Measurements from ENCODE around the gene SMIM21.

Gene SMIM21

DNA sequence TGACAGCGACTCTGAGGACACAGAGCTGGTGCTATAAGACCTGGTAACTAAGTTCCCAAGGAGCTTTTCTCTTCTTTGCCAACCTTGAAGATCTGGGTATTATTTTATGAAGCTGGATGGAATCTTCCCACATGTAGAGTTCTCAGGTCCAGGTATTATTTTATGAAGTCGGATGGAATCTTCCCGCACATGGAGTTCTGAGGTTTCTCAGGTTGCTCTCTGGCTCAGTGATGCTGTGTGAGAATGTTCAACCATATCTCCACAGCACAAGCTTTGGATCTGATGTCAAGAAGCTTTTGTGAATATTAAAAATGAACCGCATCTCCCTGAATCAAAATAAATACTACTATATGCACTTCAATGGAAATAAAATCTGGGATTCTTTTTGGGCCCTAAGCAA is at the start of gene SMIM21:
Gene SMIM21 (minus strand): TSS at position 101 of the 400 bp plus-strand sequence. CDS start 140 bp downstream, outside the sequence.
- no peak within 1 kb of the TSS for H3K4me3 ChIP-seq (ENCODE audit: low read depth, low read length)
- no peak for DNase-seq (ENCODE audit: low read depth)
- TF ChIP-seq, protein P1, sequence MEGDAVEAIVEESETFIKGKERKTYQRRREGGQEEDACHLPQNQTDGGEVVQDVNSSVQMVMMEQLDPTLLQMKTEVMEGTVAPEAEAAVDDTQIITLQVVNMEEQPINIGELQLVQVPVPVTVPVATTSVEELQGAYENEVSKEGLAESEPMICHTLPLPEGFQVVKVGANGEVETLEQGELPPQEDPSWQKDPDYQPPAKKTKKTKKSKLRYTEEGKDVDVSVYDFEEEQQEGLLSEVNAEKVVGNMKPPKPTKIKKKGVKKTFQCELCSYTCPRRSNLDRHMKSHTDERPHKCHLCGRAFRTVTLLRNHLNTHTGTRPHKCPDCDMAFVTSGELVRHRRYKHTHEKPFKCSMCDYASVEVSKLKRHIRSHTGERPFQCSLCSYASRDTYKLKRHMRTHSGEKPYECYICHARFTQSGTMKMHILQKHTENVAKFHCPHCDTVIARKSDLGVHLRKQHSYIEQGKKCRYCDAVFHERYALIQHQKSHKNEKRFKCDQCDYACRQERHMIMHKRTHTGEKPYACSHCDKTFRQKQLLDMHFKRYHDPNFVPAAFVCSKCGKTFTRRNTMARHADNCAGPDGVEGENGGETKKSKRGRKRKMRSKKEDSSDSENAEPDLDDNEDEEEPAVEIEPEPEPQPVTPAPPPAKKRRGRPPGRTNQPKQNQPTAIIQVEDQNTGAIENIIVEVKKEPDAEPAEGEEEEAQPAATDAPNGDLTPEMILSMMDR (IDR thresholded peaks at IDR 0.05; ENCODE audit: low read depth, low read length, missing control alignments): no peak

DNA sequence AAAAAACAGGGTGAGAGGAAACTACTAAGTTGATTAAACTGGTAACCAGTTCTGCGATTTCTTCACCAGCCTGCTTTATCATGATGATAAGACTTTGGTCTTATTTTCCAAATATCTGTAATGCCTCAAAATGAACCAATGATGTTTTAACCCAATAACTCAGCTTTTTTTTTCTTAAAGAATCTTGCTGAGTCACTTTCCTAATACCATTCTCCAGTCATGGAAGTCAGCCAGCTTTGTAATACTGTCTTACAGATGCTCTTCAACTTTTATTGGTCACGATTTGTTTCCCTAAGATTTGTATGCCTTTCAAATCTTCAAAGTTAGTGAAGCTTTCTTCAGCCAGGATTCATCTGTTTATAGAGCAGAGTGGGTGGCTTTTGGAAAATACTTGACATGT is 47.7 kb upstream of the SMIM21 start:
- DNase-seq (ENCODE audit: low read depth): no peak
- H3K4me3 ChIP-seq (ENCODE audit: low read depth, low read length): no peak overlapping the region
- TF ChIP-seq, protein P1 (IDR thresholded peaks at IDR 0.05; ENCODE audit: low read depth, low read length, missing control alignments): no peak

DNA sequence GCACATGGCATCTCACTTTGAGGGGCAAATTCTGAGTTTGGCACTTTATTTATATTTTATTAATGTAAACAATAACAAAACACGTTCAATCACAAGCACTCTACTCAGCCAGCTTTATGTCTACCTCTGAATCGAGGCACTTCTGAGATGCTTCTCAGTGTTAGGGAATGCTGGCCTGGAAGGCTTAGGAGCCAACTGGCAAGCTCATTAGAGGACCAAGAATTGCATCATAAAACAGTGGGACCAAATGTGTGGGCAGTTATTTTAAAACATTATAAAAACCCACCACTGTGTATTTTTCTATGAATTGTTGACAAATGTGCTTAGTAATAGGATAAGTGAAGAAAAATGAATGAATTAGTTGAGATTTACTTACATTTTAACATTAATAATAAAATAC is 46.8 kb upstream of the SMIM21 start:
- no peak for DNase-seq (ENCODE audit: low read depth)
- TF ChIP-seq, protein P1 (IDR thresholded peaks at IDR 0.05; ENCODE audit: low read depth, low read length, missing control alignments): no peak
- H3K4me3 ChIP-seq (ENCODE audit: low read depth, low read length): no peak overlapping the region

DNA sequence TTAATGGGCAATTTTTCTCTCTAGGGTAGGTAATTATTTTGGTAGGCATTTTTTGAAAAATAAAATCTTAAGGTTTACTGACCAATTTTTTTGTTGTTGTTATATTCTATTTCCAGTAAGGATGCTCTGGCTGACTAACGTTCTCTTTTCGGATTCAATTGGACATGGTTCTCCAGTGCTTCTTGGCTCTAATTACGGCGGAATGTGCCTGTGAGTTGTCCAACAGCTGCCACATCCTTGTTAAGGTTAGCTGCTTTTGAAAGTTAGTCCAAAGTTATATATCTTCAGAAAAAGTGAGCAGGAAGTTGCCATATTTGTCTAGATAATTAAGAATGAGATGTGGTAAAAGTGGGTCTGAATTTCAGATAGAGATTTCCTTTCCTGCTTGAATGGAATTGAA is 45.8 kb upstream of the SMIM21 start:
- TF ChIP-seq, protein P1 (IDR thresholded peaks at IDR 0.05; ENCODE audit: low read depth, low read length, missing control alignments): no peak
- H3K4me3 ChIP-seq (ENCODE audit: low read depth, low read length): no peak overlapping the region
- no peak for DNase-seq (ENCODE audit: low read depth)

DNA sequence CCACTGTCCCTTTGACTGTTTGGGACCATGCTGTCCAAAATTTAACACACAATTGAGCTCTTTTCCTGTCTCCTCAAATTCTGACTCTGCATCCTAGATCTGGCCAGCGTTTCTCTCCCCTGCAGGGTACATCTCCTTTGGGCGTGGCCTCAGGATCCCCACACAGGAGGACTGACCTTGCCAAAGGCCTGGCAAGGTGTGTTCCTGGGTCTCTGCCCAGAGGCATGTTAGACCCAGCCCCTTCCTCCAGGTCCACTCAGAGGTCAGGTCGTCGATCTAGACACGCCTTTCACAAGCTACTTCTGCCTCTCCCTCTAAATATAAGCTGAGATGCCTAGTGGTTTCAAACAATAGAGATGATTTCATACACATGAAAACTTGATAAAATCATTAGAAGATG is 45.4 kb upstream of the SMIM21 start:
- TF ChIP-seq, protein P1 (IDR thresholded peaks at IDR 0.05; ENCODE audit: low read depth, low read length, missing control alignments): no peak
- DNase-seq (ENCODE audit: low read depth): no peak
- H3K4me3 ChIP-seq (ENCODE audit: low read depth, low read length): no peak overlapping the region

DNA sequence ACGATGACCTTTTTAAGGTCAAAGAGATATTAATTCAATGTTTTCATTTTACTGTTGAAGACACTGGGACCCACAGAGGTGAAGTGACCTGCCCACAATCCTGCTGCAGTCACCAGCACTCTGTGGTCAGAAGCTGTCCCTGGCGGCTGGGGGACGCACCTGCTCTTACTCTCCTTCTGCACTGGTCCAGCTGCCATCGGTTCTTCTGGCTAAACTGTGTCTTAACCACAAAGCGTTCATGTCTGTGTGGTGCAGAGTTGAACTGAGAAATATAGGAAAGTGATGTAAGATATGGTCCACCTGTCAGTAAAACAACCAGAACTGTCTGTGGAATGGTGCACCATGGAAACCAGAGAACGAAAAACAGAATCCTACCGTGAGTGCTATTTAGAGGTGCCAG is 44.9 kb upstream of the SMIM21 start:
- TF ChIP-seq, protein P1 (IDR thresholded peaks at IDR 0.05; ENCODE audit: low read depth, low read length, missing control alignments): no peak
- no peak overlapping the region for H3K4me3 ChIP-seq (ENCODE audit: low read depth, low read length)
- DNase-seq (ENCODE audit: low read depth): no peak

DNA sequence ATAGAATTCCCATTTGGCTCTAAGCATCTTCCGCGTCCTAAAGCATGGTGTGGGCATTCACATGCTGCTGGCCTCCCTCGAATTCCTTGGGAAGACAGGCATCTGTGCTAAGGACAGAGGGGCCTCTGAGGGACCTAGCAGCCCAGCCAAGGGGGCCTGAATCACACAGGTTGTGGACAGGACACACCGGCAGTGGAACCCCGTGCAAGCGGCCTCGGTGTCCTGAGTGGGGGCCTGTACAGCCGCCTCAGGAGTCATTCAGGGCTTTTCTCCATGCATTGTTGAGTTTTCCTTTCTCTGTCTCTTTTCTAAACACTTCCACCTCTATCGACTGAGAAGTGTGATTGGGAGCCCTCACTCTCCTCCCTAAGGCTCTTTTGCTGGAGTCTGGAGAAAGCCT is 44.3 kb upstream of the SMIM21 start:
- TF ChIP-seq, protein P1 (IDR thresholded peaks at IDR 0.05; ENCODE audit: low read depth, low read length, missing control alignments): no peak
- DNase-seq (ENCODE audit: low read depth): no peak
- H3K4me3 ChIP-seq (ENCODE audit: low read depth, low read length): no peak overlapping the region
